ENCODE measurements around the gene SLC34A3.

GRCh38 chr9:137236936-137237421 is 6.3 kb downstream of the SLC34A3 start:
- no peak for TF ChIP-seq CTCF (IDR thresholded peaks at IDR 0.05)
- TF ChIP-seq EZH2 (IDR thresholded peaks at IDR 0.05): no peak
- TF ChIP-seq EZH2phosphoT487 (IDR thresholded peaks at IDR 0.05): no peak

Measured in neural progenitor cell (in vitro differentiated cells).